Mesenteric fat pad (tissue), 1 donor: ENCODE measurements around the gene P2RX1. TPM values are rescaled to one million over a fixed set of nuclear protein-coding genes. Genes with fewer than 3 reads are reported as not detected.

ENCODE experiments used
- DNase-seq: peaks from one replicate; pipeline ENCODE4 v3.0.0-alpha.2; 2020; ENCODE audit warnings: low spot score
- long read RNA-seq: library from polyadenylated mRNA; unstranded; transcript quantifications from one replicate; pipeline ENCODE4 v2.0.0, GENCODE V29; 2020
- total RNA-seq: library from RNA; stranded (reverse); fragmentation: NEBNext Ultra II Directional; extraction: Animal tissue kit (Norgen Biotek cat#: 25700); gene quantifications from one replicate; pipeline ENCODE4 v1.2.1, GENCODE V29; 2021
- donor health status: DM: yes; HTN: yes; CAD: no.

Gene P2RX1
- total RNA-seq, result 2.3 TPM
- long read RNA-seq, transcript P2RX1-201 (12 exons, 2,697 nt), result major isoform, 8 of 14 reads
- long read RNA-seq, partial matches to known transcripts, result 0 of 14 reads
- long read RNA-seq, other reads (novel, unspliced or antisense), result 5 of 14 reads

DNA sequence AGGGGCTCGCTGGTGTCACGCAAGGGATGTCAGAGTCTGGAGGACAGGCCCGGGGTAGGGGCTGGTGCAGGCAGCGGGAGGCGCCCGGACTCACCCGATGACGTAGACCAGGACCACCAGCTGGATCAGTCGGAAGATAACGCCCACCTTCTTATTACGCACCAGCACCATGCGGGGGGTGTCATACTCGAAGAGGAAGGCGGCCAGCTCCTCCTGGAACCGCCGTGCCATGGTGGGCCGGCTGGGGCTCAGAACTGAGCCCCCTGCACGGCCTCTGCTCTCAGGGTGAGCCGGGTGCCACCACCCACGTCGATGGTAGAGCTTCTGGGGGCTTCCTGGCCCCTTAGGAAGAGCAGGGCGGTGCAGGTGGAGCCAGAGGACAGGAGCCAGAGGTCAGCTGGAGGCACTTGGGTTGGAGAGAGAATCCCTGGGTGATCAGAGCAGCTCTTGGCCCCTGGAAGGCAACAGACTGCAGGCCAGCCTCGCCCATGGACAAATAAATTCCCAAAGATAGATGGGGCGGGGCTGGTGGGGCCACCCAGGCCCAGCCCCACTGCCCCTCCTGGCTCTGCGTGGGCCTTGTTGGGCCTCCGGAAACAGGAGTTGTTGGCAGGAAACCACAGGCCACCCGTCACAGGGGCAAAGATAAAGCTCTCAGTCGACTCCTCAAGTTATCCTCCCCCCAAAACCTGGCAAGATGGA, at the start of gene P2RX1:
TSS of gene P2RX1 (minus strand) at position 471 of the 702 bp plus-strand sequence. CDS start at position 231, 240 bp downstream.
- no peak for DNase-seq

GRCh38 chr17:3965118-3965800, 49.0 kb upstream of the P2RX1 start:
- no peak for DNase-seq

DNA sequence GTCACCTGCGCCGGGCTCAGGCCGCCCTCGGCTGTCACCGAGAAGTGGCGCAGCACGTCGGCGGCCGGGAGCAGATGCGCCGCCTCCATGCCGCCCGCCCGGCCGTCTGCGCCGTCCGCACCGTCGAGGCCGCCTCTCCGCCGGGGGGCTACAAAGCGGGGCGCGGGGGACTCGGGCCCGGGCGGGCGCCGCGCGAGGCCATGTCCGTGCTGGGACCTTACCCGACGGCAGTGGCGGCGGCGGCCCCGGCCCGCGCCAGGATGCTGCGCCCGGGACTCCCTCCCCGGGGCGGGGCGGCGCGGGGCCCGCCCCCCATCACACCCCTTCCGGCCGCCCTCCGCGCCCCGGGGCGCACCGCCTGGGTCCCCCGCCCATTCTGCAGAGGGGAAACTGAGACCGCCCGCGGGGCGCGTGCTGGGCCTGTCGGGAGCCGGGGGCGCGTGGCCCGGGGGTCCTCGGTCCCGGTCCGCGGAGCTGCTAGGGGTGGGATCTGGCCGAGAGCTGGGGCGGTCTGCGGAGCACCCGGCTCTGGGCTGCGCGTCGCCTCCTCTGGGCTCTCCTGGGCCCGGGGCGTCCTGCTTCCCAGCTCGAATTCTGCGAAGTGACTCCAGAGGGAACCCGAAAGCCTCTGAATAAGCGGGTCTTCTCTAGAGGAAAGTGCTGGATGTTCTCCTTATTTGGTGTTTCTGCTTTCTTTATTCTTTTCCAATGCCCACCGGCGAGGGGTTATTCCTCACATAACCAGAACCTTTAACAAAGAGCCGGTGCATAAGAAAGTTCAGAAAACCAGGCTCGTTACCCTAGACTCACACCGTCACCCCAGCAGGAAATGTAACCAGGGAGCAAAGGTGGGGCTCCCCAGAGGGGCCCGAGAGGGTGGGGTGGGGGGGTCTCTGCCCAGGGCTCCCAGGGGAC, 48.2 kb upstream of the P2RX1 start, which contains the start of gene ATP2A3:
TSS of gene ATP2A3 (minus strand) at position 235 of the 915 bp plus-strand sequence. CDS start at position 89, 146 bp downstream.
- no peak for DNase-seq

- no peak for DNase-seq
These were observed 47.3 kb upstream of the P2RX1 start for GRCh38 chr17:3963237-3964201.

DNA sequence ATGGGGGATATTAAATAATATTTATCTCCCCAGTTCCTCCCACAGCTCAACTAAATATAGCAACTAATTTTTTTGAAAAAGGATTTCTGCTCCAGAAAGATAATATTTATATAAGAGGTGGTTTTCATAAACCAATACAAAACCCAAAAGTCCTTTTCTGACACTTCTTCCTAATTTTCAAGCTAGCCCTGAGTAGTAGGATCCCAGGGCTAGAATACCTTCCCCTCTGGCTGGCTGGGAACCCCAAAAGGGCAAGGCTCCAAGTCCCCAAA, 46.6 kb upstream of the P2RX1 start:
- DNase-seq, result no peak

DNA sequence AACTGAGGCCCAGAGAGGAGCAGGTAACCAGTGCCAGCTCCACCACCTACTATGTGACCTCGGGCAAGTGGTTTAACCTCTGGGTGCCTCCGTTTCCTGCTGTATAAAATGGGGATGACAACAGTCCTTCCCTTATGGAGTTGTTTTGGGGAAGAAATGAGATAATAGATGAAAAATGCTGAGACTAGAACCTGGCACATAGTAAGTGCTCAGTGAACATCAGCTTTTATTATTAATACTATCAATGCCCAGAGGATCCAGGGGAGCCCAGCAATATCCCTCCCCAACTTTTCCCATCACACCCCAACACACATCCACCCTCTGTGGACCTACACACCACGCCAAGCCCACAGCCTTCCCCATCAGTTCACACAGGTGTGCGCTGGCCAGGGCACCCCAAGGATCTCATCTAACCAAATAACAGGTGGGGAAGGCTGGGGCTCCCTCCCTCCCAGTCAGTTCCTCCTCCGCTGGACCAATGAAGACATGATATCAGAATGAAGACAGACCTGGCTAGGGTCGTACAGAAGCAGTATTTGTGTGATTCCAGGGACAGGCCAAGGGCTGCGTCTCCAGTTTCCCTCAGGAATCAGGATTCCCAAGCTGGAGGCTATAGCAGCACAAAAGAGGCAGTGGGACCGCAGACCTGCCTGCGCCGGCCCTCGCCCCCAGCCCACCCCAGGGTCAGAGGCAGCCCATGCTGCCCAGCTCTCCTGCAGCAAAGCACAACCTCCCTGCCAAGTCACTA, 46.1 kb upstream of the P2RX1 start:
- DNase-seq, result no peak

GRCh38 chr17:3961564-3962047, 45.3 kb upstream of the P2RX1 start:
- DNase-seq, result no peak

- DNase-seq, result no peak
These were observed 44.5 kb upstream of the P2RX1 start for GRCh38 chr17:3960764-3961163.

- no peak for DNase-seq
These were observed 43.8 kb upstream of the P2RX1 start for GRCh38 chr17:3959921-3960601.

DNA sequence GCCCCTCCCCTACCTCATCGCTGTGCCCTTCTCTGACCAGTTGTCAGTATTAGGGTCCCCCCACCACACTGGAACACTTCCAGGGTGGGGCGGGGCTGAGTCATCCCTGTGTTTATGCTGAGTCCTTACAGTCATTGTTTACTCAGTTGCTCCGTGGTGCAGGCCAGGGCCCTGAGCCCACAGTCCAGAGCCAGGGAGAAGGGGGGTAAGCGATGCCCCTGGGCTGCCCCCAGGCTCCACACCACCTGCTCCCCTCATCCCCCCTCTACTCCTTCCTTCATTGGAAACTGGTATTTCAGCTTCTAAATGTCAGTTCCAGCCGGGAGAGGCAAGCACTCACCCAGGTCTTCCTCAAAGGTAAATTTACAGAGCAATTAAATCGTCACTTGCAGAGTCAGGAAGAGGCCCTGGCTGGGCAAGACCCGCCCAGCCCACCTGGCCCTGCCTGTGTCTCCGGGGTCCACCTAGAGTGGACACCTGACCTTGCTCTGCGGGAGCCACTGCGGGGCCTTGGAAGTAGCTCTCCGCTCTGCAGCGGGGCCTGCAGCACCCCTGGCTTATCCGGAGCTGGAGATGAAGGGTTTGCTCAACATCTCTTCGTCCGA, 43.1 kb upstream of the P2RX1 start:
- no peak for DNase-seq

DNA sequence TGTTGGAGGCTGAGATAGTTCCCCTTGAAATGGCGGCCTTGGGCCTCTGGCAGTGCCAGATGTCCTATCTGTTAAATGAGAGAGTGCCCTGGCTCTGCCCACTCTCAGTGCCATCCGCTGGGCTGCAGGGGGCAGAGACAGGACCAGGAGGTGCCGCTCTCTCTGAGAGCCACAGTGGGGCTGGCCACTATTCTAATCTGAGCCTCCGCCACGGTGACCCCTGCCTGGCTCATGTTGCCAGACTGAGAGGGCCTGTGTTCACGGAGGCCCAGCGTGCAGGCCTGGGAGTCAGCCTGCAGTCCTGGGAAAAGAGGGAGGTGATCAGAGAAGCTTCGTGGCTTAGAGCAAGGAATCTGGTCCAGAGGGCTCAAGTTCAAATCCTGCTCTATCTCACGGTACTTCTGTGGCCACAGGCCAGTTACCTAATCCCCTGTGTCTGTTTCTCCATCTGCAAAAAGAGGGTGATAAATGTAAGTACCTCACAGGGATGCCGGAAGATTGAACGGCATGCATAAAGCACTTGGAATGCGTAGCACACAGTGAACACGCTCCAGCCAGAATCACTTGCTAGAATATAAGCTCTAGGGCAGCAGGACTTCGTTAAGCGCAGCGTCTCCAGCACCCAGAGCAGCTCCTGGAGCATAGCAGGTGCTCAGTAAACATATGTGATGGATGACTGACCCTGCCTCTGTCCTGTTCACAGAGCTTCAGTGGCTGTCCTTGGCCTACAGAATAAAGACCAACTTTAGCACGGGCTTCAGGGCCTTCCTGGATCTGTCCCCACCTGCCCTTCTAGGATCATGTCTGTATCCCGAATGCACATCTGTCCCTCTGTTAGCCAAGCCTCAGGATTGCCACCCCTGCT, 41.7 kb upstream of the P2RX1 start:
- DNase-seq, result no peak

DNA sequence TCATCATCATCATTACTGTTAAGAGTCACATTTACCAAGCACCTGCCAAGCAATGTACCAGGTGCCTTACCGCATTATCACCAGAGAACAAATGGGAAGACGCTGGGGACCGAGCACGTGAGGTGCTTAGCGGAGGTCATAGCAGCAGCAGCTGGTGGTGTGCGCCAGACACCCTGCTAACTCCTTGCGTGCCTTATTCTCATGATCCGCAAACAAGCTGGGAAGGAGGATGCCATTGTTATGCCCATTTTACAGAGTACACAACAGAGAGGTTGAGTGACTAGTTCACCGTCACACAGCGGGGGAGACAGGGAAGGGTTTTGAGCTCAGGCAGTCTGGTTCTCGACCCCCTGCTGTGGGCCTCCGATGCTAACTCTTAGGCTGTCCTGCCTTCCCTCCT, 40.7 kb upstream of the P2RX1 start:
- DNase-seq, result no peak

GRCh38 chr17:3956327-3956957, 40.2 kb upstream of the P2RX1 start:
- DNase-seq, result no peak

- no peak for DNase-seq
These were observed 39.4 kb upstream of the P2RX1 start for GRCh38 chr17:3955673-3955988.

- no peak for DNase-seq
These were observed 38.9 kb upstream of the P2RX1 start for GRCh38 chr17:3954976-3955672.

- DNase-seq, result no peak
These were observed 37.8 kb upstream of the P2RX1 start for GRCh38 chr17:3954086-3954485.

- no peak for DNase-seq
These were observed 37.3 kb upstream of the P2RX1 start for GRCh38 chr17:3953542-3953941.
